ENCODE results near the gene FBXO41.

The FBXO41 gene

DNA sequence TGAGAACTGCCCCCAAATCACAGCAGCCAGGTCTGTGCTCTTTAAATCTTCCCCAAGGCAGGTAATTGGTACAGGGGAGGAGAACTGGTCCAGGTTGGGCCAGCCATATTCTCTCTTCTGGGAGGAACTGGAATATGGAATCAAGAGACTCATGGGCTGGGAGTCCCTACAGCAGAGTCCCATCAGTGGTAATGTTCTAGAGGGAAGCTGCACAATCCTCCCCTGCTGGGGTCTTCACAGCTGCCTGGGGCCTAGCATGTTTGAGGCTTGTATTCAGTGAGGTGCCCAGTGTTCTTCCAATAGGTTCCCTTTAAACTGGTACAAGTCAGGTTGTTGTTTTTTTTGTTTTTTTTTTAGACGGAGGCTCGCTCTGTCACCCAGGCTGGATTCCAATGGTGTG is 30.2 kb upstream of the FBXO41 start:
- Mint-ChIP-seq H3K27me3 (ENCODE audit: low read depth) (peaks cover 50% of the 10 kb centered on the region), H3K9me3 (no peaks in the 10 kb centered on the region), H3K4me1 (no peaks in the 10 kb centered on the region), H3K27ac (no peak overlapping the region), H3K4me3 (no peak overlapping the region), H3K36me3 (ENCODE audit: low read depth) (no peaks in the 10 kb centered on the region)
- TF ChIP-seq, protein P1, sequence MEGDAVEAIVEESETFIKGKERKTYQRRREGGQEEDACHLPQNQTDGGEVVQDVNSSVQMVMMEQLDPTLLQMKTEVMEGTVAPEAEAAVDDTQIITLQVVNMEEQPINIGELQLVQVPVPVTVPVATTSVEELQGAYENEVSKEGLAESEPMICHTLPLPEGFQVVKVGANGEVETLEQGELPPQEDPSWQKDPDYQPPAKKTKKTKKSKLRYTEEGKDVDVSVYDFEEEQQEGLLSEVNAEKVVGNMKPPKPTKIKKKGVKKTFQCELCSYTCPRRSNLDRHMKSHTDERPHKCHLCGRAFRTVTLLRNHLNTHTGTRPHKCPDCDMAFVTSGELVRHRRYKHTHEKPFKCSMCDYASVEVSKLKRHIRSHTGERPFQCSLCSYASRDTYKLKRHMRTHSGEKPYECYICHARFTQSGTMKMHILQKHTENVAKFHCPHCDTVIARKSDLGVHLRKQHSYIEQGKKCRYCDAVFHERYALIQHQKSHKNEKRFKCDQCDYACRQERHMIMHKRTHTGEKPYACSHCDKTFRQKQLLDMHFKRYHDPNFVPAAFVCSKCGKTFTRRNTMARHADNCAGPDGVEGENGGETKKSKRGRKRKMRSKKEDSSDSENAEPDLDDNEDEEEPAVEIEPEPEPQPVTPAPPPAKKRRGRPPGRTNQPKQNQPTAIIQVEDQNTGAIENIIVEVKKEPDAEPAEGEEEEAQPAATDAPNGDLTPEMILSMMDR (IDR thresholded peaks at IDR 0.05; ENCODE audit: unreplicated experiment in 3 of 3), result no peak

DNA sequence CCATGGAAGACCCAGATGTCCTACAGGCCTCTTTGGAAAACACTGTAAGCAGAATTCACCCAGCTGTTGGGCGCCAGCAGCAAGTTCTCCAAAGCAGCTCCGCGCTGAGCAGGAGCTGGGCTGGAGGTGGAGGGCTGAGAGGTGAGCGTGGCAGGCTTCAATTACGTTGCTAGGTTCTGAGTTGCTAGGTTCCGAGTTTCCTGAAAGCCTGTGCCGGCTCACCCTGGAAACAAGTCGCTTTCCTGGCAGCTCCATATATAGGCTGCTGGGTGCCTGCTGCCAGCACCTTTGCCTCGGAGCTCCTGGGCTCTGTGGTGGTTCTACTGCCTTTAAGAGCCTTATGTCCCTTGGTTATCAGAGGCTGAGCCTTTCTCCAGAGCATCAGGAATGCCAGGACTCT is 23.4 kb upstream of the FBXO41 start:
- H3K4me3 Mint-ChIP-seq, result no peak overlapping the region
- no peak overlapping the region for H3K27ac Mint-ChIP-seq
- TF ChIP-seq, protein P1 (IDR thresholded peaks at IDR 0.05; ENCODE audit: unreplicated experiment in 3 of 3), result no peak
- no peaks in the 10 kb centered on the region for H3K4me1 Mint-ChIP-seq
- no peaks in the 10 kb centered on the region for H3K36me3 Mint-ChIP-seq (ENCODE audit: low read depth)
- no peaks in the 10 kb centered on the region for H3K9me3 Mint-ChIP-seq
- peaks cover 61% of the 10 kb centered on the region for H3K27me3 Mint-ChIP-seq (ENCODE audit: low read depth)

DNA sequence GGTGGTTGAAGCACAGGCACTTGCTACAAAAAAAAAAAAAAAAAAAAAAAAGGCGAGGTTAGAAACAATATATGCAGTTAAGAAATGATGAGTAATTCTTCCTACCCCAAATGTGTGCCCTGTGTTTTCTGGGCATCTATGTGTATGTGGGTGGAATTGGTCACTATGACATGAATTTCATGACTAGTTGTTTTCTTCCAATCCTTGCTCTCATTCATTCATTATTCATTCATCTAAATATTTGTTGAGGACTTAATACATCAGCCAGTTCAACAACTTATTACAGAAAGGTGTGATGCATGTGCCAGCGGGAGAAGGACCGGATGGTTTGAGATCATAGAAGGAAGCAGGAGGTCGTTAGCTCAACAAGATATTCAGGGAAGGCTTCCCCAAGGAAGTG is 17.4 kb upstream of the FBXO41 start:
- no peaks in the 10 kb centered on the region for H3K4me1 Mint-ChIP-seq
- peaks cover 72% of the 10 kb centered on the region for H3K27me3 Mint-ChIP-seq (ENCODE audit: low read depth)
- H3K36me3 Mint-ChIP-seq (ENCODE audit: low read depth), result no peaks in the 10 kb centered on the region
- H3K9me3 Mint-ChIP-seq, result peaks cover 2% of the 10 kb centered on the region
- H3K27ac Mint-ChIP-seq, result no peak overlapping the region
- TF ChIP-seq, protein P1 (IDR thresholded peaks at IDR 0.05; ENCODE audit: unreplicated experiment in 3 of 3), result no peak
- H3K4me3 Mint-ChIP-seq, result no peak overlapping the region

DNA sequence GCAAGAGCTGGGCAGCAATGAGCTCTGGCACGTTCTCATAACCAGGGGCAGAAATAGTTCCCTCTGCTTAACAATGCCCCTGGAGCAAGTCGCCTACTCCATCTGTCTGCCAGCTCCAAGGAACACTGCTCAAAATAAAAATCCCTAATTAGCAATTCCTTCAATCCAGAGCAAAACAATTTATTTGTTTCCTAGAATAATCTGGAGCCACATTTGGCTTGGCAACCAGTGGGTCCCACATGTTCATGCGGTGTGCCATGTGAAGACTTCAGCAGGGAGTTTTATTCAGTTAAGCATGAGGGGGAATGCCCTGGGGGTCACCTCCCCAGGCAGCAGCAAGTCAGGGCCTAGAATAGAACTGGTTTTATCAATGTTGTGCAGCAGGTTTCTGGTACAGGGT is 16.6 kb upstream of the FBXO41 start:
- H3K9me3 Mint-ChIP-seq, result peaks cover 2% of the 10 kb centered on the region
- TF ChIP-seq, protein P1 (IDR thresholded peaks at IDR 0.05; ENCODE audit: unreplicated experiment in 3 of 3), result no peak
- H3K4me3 Mint-ChIP-seq, result no peak overlapping the region
- H3K27me3 Mint-ChIP-seq (ENCODE audit: low read depth), result peaks cover 74% of the 10 kb centered on the region
- no peaks in the 10 kb centered on the region for H3K36me3 Mint-ChIP-seq (ENCODE audit: low read depth)
- H3K4me1 Mint-ChIP-seq, result no peaks in the 10 kb centered on the region
- H3K27ac Mint-ChIP-seq, result no peak overlapping the region

DNA sequence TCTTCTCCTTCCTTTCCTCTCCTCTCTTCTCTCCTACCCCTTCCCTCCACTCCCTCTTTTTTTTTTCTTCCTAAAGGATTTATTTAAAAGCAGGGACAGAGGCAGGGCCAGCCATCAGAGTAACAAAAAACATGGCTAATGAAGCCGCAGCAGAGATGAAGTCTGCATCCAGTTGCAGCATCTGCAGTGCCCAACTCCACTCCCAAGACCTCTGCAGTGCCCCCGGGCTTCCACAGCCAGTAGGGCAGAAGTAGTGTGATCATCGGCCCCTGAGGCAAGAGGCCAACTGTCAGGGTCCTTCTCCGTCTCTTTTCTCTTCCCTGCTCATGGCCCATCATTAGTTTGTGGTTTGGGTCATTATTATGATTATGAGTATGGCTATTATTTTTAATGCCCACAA is 13.3 kb upstream of the FBXO41 start:
- Mint-ChIP-seq H3K4me1 (no peaks in the 10 kb centered on the region), H3K36me3 (ENCODE audit: low read depth) (no peaks in the 10 kb centered on the region), H3K9me3 (peaks cover 2% of the 10 kb centered on the region), H3K27me3 (ENCODE audit: low read depth) (peaks cover 88% of the 10 kb centered on the region), H3K4me3 (no peak overlapping the region), H3K27ac (no peak overlapping the region)
- TF ChIP-seq, protein P1 (IDR thresholded peaks at IDR 0.05; ENCODE audit: unreplicated experiment in 3 of 3), result no peak

DNA sequence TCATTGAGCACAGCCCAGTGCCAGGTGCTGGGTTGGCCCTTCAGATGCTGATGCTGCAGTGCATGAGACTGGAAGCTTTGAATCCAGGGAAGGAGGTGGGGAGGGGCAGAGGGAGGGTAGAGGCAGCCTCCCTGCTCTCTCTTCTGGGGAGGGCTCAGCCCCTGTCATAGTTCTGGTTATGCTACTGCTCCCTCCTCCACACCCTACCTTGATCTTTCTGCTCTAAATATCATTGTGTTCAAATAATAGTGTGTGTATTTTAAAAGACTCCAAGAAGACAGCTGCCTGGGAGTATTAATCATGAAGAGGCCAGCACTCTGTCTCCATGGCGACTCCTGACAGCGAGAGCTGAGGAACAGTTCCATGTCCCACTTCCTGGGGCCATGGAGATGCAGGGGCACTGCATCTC is 12.9 kb upstream of the FBXO41 start:
- TF ChIP-seq, protein P1 (IDR thresholded peaks at IDR 0.05; ENCODE audit: unreplicated experiment in 3 of 3), result no peak
- no peaks in the 10 kb centered on the region for H3K4me1 Mint-ChIP-seq
- peaks cover 88% of the 10 kb centered on the region for H3K27me3 Mint-ChIP-seq (ENCODE audit: low read depth)
- H3K36me3 Mint-ChIP-seq (ENCODE audit: low read depth), result no peaks in the 10 kb centered on the region
- no peaks in the 10 kb centered on the region for H3K9me3 Mint-ChIP-seq
- H3K4me3 Mint-ChIP-seq, result no peak overlapping the region
- H3K27ac Mint-ChIP-seq, result no peak overlapping the region
